ENCODE measurements around the gene ATG9B. TPM values are rescaled to one million over a fixed set of nuclear protein-coding genes. Genes with fewer than 3 reads are reported as not detected.

ATG9B gene
- total RNA-seq, 1 experiment from 2014 or later: 13.7 TPM

DNA sequence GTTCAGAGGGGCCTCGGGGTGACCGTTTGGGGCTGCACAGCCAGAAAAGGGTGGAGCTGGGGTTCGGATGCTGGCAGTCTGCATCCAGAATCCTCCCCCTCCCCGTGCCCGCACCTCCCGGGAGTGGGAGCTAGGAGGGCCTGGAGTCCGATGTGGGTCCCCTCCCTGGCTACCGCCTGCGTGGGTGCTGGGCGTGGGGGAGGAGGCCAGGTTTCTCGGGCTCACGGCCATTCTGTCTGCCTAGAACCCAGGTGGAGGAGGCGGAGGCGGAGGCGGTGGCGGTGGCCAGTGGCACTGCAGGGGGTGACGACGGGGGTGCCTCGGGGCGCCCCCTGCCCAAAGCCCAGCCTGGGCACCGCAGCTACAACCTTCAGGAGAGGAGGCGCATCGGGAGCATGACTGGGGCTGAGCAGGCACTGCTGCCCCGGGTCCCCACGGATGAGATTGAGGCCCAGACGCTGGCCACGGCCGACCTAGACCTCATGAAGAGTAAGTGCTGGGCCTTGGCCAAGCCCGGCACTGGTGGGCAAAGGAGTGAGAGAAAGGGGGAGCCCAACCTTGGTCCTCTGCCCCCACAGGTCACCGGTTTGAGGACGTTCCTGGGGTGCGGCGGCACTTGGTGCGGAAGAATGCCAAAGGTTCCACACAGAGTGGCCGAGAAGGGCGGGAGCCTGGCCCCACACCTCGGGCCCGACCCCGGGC lies 42.1 kb upstream of the ATG9B start:
- ChIA-PET CTCF (no interaction called here), POLR2A (ENCODE audit: unreplicated experiment) (interaction anchor here (0.6 kb wide), 1 partner anchor 12 kb away, joined by 3 read pairs; no protein-coding TSS in a partner anchor)
- peaks cover 23% of the 10 kb centered on the region for H4K20me1 ChIP-seq (ENCODE audit: insufficient read depth)
- peaks cover 23% of the 10 kb centered on the region for H3K79me2 ChIP-seq (ENCODE audit: low read depth)
- H3K36me3 ChIP-seq (ENCODE audit: low read depth): peaks cover 21% of the 10 kb centered on the region
- H3K9me3 ChIP-seq (ENCODE audit: insufficient read depth, low read depth): no peaks in the 10 kb centered on the region
- no peak overlapping the region for H2AFZ ChIP-seq
- H3K9me2 ChIP-seq (ENCODE audit: insufficient read depth): no peaks in the 10 kb centered on the region
- BruUV-seq (replicated peaks): no TSS peak
- no peak overlapping the region for H3K4me2 ChIP-seq
- DNase-seq: no peak
- H3K27ac ChIP-seq: no peak overlapping the region
- intact Hi-C loops (cut with micrococcal nuclease; ENCODE audit: unreplicated experiment): no loop called here
- TF ChIP-seq, protein P1, sequence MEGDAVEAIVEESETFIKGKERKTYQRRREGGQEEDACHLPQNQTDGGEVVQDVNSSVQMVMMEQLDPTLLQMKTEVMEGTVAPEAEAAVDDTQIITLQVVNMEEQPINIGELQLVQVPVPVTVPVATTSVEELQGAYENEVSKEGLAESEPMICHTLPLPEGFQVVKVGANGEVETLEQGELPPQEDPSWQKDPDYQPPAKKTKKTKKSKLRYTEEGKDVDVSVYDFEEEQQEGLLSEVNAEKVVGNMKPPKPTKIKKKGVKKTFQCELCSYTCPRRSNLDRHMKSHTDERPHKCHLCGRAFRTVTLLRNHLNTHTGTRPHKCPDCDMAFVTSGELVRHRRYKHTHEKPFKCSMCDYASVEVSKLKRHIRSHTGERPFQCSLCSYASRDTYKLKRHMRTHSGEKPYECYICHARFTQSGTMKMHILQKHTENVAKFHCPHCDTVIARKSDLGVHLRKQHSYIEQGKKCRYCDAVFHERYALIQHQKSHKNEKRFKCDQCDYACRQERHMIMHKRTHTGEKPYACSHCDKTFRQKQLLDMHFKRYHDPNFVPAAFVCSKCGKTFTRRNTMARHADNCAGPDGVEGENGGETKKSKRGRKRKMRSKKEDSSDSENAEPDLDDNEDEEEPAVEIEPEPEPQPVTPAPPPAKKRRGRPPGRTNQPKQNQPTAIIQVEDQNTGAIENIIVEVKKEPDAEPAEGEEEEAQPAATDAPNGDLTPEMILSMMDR (conservative IDR thresholded peaks at IDR 0.05): no peak
- TF ChIP-seq EZH2 (IDR thresholded peaks at IDR 0.05; ENCODE audit: low read depth): no peak
- peaks cover 24% of the 10 kb centered on the region for H3K4me1 ChIP-seq (replicated peaks; ENCODE audit: insufficient read depth)
- no peak overlapping the region for H3K4me3 ChIP-seq
- peaks cover 23% of the 10 kb centered on the region; the same call in 1 of the 2 replicates for H3F3A ChIP-seq (ENCODE audit: insufficient read depth, low read depth)
- H3K27me3 ChIP-seq (ENCODE audit: insufficient read depth, low read depth): no peaks in the 10 kb centered on the region

DNA sequence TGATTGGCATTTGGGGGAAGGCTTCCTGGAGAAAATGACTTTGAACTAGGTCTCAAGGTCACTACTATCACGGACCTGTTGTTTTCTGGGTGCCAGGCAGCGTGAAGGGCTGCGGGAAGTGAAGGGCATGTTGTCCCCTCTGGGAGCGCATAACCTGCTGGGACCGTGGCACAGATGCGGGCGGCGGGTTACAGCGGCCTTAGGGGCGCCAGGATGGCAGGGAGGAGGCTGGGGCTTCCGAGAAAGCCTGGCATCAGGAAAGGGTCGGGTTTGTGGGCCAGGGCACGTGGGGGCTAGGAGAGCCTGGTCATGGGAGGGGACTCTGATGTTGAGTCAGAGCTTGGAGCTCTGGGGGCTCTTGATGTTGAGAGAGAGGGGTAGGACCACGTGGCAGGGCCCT lies 41.2 kb upstream of the ATG9B start:
- no peaks in the 10 kb centered on the region for H3K9me2 ChIP-seq (ENCODE audit: insufficient read depth)
- intact Hi-C loops (cut with micrococcal nuclease; ENCODE audit: unreplicated experiment): no loop called here
- H2AFZ ChIP-seq: no peak overlapping the region
- DNase-seq: no peak
- H3K9me3 ChIP-seq (ENCODE audit: insufficient read depth, low read depth): no peaks in the 10 kb centered on the region
- CTCF ChIA-PET: no interaction called here
- H3K27ac ChIP-seq: no peak overlapping the region
- peaks cover 32% of the 10 kb centered on the region for H3K79me2 ChIP-seq (ENCODE audit: low read depth)
- H3K4me3 ChIP-seq: no peak overlapping the region
- POLR2A ChIA-PET (ENCODE audit: unreplicated experiment): no interaction called here
- H3F3A ChIP-seq (ENCODE audit: insufficient read depth, low read depth): peaks cover 28% of the 10 kb centered on the region; the same call in 1 of the 2 replicates
- H3K27me3 ChIP-seq (ENCODE audit: insufficient read depth, low read depth): no peaks in the 10 kb centered on the region
- H3K36me3 ChIP-seq (ENCODE audit: low read depth): peaks cover 21% of the 10 kb centered on the region
- TF ChIP-seq, protein P1 (conservative IDR thresholded peaks at IDR 0.05): no peak
- no peak for TF ChIP-seq EZH2 (IDR thresholded peaks at IDR 0.05; ENCODE audit: low read depth)
- peaks cover 33% of the 10 kb centered on the region for H3K4me1 ChIP-seq (replicated peaks; ENCODE audit: insufficient read depth)
- H3K4me2 ChIP-seq: no peak overlapping the region
- peaks cover 23% of the 10 kb centered on the region for H4K20me1 ChIP-seq (ENCODE audit: insufficient read depth)
- no TSS peak for BruUV-seq (replicated peaks)

DNA sequence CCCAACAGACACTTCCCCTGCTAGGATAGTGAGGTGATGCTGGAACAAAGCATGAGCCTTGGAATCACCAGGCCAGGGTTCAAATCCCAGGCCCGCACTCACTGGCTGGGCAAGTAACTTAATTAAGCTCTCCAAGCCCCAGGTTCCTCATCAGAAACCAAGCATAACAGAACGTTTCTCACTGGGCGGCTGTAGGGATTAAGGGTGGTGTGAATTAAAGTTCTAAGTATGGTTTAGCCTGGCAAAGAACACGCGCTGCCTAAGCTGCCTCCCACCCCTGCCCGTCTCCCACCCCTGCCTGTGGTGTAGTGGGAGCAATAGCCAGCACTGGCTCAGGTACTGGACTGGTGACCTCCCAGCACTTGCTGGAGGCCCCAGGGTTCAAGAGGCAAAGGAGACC lies 40.7 kb upstream of the ATG9B start:
- TF ChIP-seq, protein P1 (conservative IDR thresholded peaks at IDR 0.05): no peak
- TF ChIP-seq EZH2 (IDR thresholded peaks at IDR 0.05; ENCODE audit: low read depth): no peak
- intact Hi-C loops (cut with micrococcal nuclease; ENCODE audit: unreplicated experiment): no loop called here
- no peaks in the 10 kb centered on the region for H3K9me2 ChIP-seq (ENCODE audit: insufficient read depth)
- H3F3A ChIP-seq (ENCODE audit: insufficient read depth, low read depth): peaks cover 28% of the 10 kb centered on the region; the same call in 1 of the 2 replicates
- H2AFZ ChIP-seq: no peak overlapping the region
- no peak overlapping the region for H3K4me2 ChIP-seq
- no peak overlapping the region for H3K4me3 ChIP-seq
- no peak overlapping the region for H3K27ac ChIP-seq
- H3K4me1 ChIP-seq (replicated peaks; ENCODE audit: insufficient read depth): peaks cover 36% of the 10 kb centered on the region
- DNase-seq: no peak
- peaks cover 23% of the 10 kb centered on the region for H4K20me1 ChIP-seq (ENCODE audit: insufficient read depth)
- BruUV-seq (replicated peaks): no TSS peak
- H3K9me3 ChIP-seq (ENCODE audit: insufficient read depth, low read depth): no peaks in the 10 kb centered on the region
- POLR2A ChIA-PET (ENCODE audit: unreplicated experiment): no interaction called here
- CTCF ChIA-PET: no interaction called here
- peaks cover 21% of the 10 kb centered on the region for H3K36me3 ChIP-seq (ENCODE audit: low read depth)
- H3K79me2 ChIP-seq (ENCODE audit: low read depth): peaks cover 37% of the 10 kb centered on the region
- H3K27me3 ChIP-seq (ENCODE audit: insufficient read depth, low read depth): no peaks in the 10 kb centered on the region
